ENCODE data around the gene FSCN2.

GRCh38 chr17:81509972-81510784, 18.0 kb upstream of the FSCN2 start:
- TF ChIP-seq, protein P1, sequence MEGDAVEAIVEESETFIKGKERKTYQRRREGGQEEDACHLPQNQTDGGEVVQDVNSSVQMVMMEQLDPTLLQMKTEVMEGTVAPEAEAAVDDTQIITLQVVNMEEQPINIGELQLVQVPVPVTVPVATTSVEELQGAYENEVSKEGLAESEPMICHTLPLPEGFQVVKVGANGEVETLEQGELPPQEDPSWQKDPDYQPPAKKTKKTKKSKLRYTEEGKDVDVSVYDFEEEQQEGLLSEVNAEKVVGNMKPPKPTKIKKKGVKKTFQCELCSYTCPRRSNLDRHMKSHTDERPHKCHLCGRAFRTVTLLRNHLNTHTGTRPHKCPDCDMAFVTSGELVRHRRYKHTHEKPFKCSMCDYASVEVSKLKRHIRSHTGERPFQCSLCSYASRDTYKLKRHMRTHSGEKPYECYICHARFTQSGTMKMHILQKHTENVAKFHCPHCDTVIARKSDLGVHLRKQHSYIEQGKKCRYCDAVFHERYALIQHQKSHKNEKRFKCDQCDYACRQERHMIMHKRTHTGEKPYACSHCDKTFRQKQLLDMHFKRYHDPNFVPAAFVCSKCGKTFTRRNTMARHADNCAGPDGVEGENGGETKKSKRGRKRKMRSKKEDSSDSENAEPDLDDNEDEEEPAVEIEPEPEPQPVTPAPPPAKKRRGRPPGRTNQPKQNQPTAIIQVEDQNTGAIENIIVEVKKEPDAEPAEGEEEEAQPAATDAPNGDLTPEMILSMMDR (IDR thresholded peaks at IDR 0.05), result no peak
- no peak for TF ChIP-seq POLR2A (IDR thresholded peaks at IDR 0.05)

Measured in lower leg skin (tissue), 3 donors.